Measurements from ENCODE around the gene MYNN. TPM values are rescaled to one million over a fixed set of nuclear protein-coding genes. Genes with fewer than 3 reads are reported as not detected.

The MYNN gene
- total RNA-seq, 1 experiment from 2014 or later, result 12.9 TPM

GRCh38 chr3:169787791-169788190, 14.6 kb downstream of the MYNN start:
- CTCF ChIA-PET, result no interaction called here
- no peak overlapping the region for H3K4me3 ChIP-seq (ENCODE audit: low read length)
- H3K27ac ChIP-seq (ENCODE audit: low read length), result no peak overlapping the region
- H4K20me1 ChIP-seq (ENCODE audit: low read length), result no peaks in the 10 kb centered on the region
- H3K9me2 ChIP-seq (replicated peaks; ENCODE audit: low read length), result no peaks in the 10 kb centered on the region
- H3K36me3 ChIP-seq (ENCODE audit: low read depth, low read length), result peaks cover 51% of the 10 kb centered on the region
- ATAC-seq, result no peak
- POLR2A ChIA-PET (ENCODE audit: unreplicated experiment), result no interaction called here
- H3K27me3 ChIP-seq (ENCODE audit: low read length), result no peaks in the 10 kb centered on the region
- H2AFZ ChIP-seq (ENCODE audit: low read length), result no peak overlapping the region
- no peak for TF ChIP-seq EZH2 (IDR thresholded peaks at IDR 0.05; ENCODE audit: low read length, unreplicated experiment)
- TF ChIP-seq EZH2phosphoT487 (IDR thresholded peaks at IDR 0.05; ENCODE audit: borderline replicate concordance, low read length), result no peak
- TF ChIP-seq CTCF (conservative IDR thresholded peaks at IDR 0.05; ENCODE audit: low read depth, low read length), result no peak
- BruUV-seq (replicated peaks), result no TSS peak
- no peak overlapping the region for H3K4me2 ChIP-seq (ENCODE audit: low read length)
- H3K9ac ChIP-seq (ENCODE audit: low read length), result no peak overlapping the region
- H3K79me2 ChIP-seq (ENCODE audit: low read length), result no peaks in the 10 kb centered on the region
- intact Hi-C loops (cut with micrococcal nuclease), result no loop called here
- no peak for DNase-seq
- no peaks in the 10 kb centered on the region for H3F3A ChIP-seq (ENCODE audit: low read length, unreplicated experiment)
- no peaks in the 10 kb centered on the region for H3K4me1 ChIP-seq (ENCODE audit: insufficient read depth, low read length)
- no peaks in the 10 kb centered on the region for H3K9me3 ChIP-seq (ENCODE audit: low read length)

GRCh38 chr3:169790219-169790618, 17.0 kb downstream of the MYNN start:
- ATAC-seq (no peak), DNase-seq (no peak)
- POLR2A ChIA-PET (ENCODE audit: unreplicated experiment), result no interaction called here
- CTCF ChIA-PET, result no interaction called here
- Histone ChIP-seq H3K4me3 (ENCODE audit: low read length) (no peak overlapping the region), H3K9ac (ENCODE audit: low read length) (no peak overlapping the region), H4K20me1 (ENCODE audit: low read length) (no peaks in the 10 kb centered on the region), H3K36me3 (ENCODE audit: low read depth, low read length) (peaks cover 37% of the 10 kb centered on the region), H3K79me2 (ENCODE audit: low read length) (no peaks in the 10 kb centered on the region), H3K27ac (ENCODE audit: low read length) (no peak overlapping the region), H3K4me1 (ENCODE audit: insufficient read depth, low read length) (no peaks in the 10 kb centered on the region), H3K9me2 (replicated peaks; ENCODE audit: low read length) (no peaks in the 10 kb centered on the region), H2AFZ (ENCODE audit: low read length) (no peak overlapping the region), H3K27me3 (ENCODE audit: low read length) (no peaks in the 10 kb centered on the region), H3F3A (ENCODE audit: low read length, unreplicated experiment) (no peaks in the 10 kb centered on the region), H3K4me2 (ENCODE audit: low read length) (no peak overlapping the region), H3K9me3 (ENCODE audit: low read length) (no peaks in the 10 kb centered on the region)
- TF ChIP-seq EZH2phosphoT487 (IDR thresholded peaks at IDR 0.05; ENCODE audit: borderline replicate concordance, low read length), result no peak
- no peak for TF ChIP-seq EZH2 (IDR thresholded peaks at IDR 0.05; ENCODE audit: low read length, unreplicated experiment)
- TF ChIP-seq CTCF (conservative IDR thresholded peaks at IDR 0.05; ENCODE audit: low read depth, low read length), result no peak
- intact Hi-C loops (cut with micrococcal nuclease), result loop anchor here (10.0 kb wide), 1 partner anchor 195 kb away; no protein-coding TSS in a partner anchor
- BruUV-seq (replicated peaks), result no TSS peak

GRCh38 chr3:169790687-169791429, 17.7 kb downstream of the MYNN start:
- BruUV-seq (replicated peaks), result no TSS peak
- Histone ChIP-seq H3K79me2 (ENCODE audit: low read length) (no peaks in the 10 kb centered on the region), H4K20me1 (ENCODE audit: low read length) (no peaks in the 10 kb centered on the region), H3K4me1 (ENCODE audit: insufficient read depth, low read length) (no peaks in the 10 kb centered on the region), H3K36me3 (ENCODE audit: low read depth, low read length) (peaks cover 31% of the 10 kb centered on the region), H2AFZ (ENCODE audit: low read length) (no peak overlapping the region), H3K4me2 (ENCODE audit: low read length) (no peak overlapping the region), H3K9me2 (replicated peaks; ENCODE audit: low read length) (no peaks in the 10 kb centered on the region), H3F3A (ENCODE audit: low read length, unreplicated experiment) (no peaks in the 10 kb centered on the region), H3K27ac (ENCODE audit: low read length) (no peak overlapping the region), H3K4me3 (ENCODE audit: low read length) (no peak overlapping the region), H3K27me3 (ENCODE audit: low read length) (no peaks in the 10 kb centered on the region), H3K9me3 (ENCODE audit: low read length) (no peaks in the 10 kb centered on the region), H3K9ac (ENCODE audit: low read length) (no peak overlapping the region)
- ATAC-seq (peak; percentile 24; the same call in 1 of the 2 replicates), DNase-seq (peak; percentile 44)
- ChIA-PET POLR2A (ENCODE audit: unreplicated experiment) (no interaction called here), CTCF (no interaction called here)
- intact Hi-C loops (cut with micrococcal nuclease), result loop anchor here (10.0 kb wide), 1 partner anchor 194 kb away; no protein-coding TSS in a partner anchor
- TF ChIP-seq EZH2 (IDR thresholded peaks at IDR 0.05; ENCODE audit: low read length, unreplicated experiment) (no peak), CTCF (conservative IDR thresholded peaks at IDR 0.05; ENCODE audit: low read depth, low read length) (no peak), EZH2phosphoT487 (IDR thresholded peaks at IDR 0.05; ENCODE audit: borderline replicate concordance, low read length) (no peak)
